Body of pancreas (tissue), 4 donors: ENCODE data around the gene UPK3A. TPM values are rescaled to one million over a fixed set of nuclear protein-coding genes. Genes with fewer than 3 reads are reported as not detected.
A peak's percentile ranks its signal among the peaks of the same experiment; 100 is the strongest.

ENCODE experiments used
- ATAC-seq: fragments of 150-250 bp; one replicate; pipeline ENCODE4 v1.9.1; 2016
- DNase-seq, 4 donors: peaks; one replicate each; pipeline ENCODE4 v3.0.0-alpha.2; 2019
- H3K27ac ChIP-seq, 4 donors: fragments of 200-600 bp; sonication (generic); 1 replicate in 3 of 4; 2 replicates in 1 of 4; pipeline versions ENCODE4 v1.5.1 to v1.6.1; 2016 to 2019; ENCODE audit warnings: mild to moderate bottlenecking in 1 of 4, mixed read lengths in 1 of 4, moderate library complexity in 1 of 4
- H3K27me3 ChIP-seq, 2 donors: fragments of 200-600 bp; sonication (generic); one replicate each; pipeline ENCODE4 v1.6.0; 2016; ENCODE audit warnings: mild to moderate bottlenecking in 1 of 2
- H3K36me3 ChIP-seq, 2 donors: fragments of 200-600 bp; sonication (generic); replicated peaks in 1 of 2; 2 replicates each; pipeline ENCODE4 v1.5.1; 2016; ENCODE audit warnings: low read depth in 2 of 2; ENCODE audit not compliant: insufficient read depth in 1 of 2
- H3K4me1 ChIP-seq: fragments of 200-600 bp; sonication (generic); one replicate; pipeline ENCODE4 v1.6.0; 2016
- H3K4me3 ChIP-seq, 2 donors: fragments of 200-600 bp; sonication (generic); 1 replicate in 1 of 2; 2 replicates in 1 of 2; pipeline ENCODE4 v1.5.1; 2016 to 2019
- H3K9me3 ChIP-seq, 3 donors: fragments of 200-600 bp; sonication (generic); 1 replicate in 2 of 3; 2 replicates in 1 of 3; pipeline ENCODE4 v1.5.1; 2016
- POLR2A ChIP-seq, 3 donors: fragments of 450-650 bp; IDR thresholded peaks; one replicate each; pipeline ENCODE4 v1.6.1; 2016; ENCODE audit warnings: antibody characterized with exemption in 3 of 3, mild to moderate bottlenecking in 2 of 3
- WGBS, 2 donors: methylation state at CpG; one replicate each; pipeline ENCODE4 v1.1.5; 2017; 5-methylcytosine and 5-hydroxymethylcytosine counted together
- intact Hi-C: fragments of 100-400 bp; cut with DNase I; formaldehyde crosslinking; loops from one replicate; pipeline ENCODE4 v1.15.1; 2023
- total RNA-seq, 2 donors: library from RNA; depleted of rRNA; stranded (reverse); fragments of >200 nt; gene quantifications; one replicate each; pipeline ENCODE4 v1.1.0, GENCODE V29; 2016
- TF ChIP-seq, protein P1 (sequence below), 7 experiments: fragments of 450-650 bp in 4 of 7; fragments of 200-600 bp in 3 of 7; sonication (generic) in 3 of 7; IDR thresholded peaks; one replicate each; pipeline ENCODE4 v1.5.1; 2016 to 2019; ENCODE audit warnings: antibody characterized with exemption in 7 of 7

The UPK3A gene
- total RNA-seq, 2 donors from 2014 or later = not detected

DNA sequence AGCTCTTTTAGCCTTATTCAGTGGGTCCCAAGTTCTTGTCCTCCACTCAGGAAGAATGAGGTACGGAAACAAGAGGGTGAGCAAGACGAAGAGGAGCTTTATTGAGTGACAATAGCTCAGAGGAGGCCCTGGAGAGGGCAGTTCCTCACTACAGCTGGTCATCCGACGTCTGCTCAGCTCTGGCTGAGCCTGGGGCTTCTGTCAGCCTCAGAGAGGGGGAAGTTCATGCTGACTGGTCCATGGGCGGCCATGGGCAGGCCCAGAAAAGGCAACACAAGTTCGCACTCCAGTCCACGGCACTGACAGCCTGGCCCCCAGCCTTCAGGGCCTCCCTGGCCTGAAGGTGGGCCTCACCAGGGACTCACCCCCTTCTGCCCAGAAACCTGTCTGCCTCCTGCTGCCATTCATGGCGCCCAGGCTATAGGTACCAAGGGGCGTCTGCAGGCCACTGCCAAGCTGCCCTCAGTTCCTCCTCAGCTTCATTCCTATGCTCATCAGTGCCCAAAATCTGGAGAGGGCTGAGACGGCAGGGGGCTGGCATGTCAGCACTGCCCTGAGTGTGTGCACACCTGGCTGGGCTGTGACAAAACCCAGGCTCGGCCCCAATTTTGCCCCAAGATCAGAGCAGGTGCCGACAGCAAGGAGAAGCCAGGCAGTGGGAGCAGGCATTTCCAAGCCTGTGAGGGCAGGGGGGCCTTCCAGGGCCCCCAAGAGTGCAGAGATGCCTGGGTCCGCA is 22.4 kb upstream of the UPK3A start:
- intact Hi-C loops = no loop called here
- 75 to 80% methylated on average over 10 to 12 of the region's 13 CpGs for WGBS, 2 donors
- TF ChIP-seq, protein P1, sequence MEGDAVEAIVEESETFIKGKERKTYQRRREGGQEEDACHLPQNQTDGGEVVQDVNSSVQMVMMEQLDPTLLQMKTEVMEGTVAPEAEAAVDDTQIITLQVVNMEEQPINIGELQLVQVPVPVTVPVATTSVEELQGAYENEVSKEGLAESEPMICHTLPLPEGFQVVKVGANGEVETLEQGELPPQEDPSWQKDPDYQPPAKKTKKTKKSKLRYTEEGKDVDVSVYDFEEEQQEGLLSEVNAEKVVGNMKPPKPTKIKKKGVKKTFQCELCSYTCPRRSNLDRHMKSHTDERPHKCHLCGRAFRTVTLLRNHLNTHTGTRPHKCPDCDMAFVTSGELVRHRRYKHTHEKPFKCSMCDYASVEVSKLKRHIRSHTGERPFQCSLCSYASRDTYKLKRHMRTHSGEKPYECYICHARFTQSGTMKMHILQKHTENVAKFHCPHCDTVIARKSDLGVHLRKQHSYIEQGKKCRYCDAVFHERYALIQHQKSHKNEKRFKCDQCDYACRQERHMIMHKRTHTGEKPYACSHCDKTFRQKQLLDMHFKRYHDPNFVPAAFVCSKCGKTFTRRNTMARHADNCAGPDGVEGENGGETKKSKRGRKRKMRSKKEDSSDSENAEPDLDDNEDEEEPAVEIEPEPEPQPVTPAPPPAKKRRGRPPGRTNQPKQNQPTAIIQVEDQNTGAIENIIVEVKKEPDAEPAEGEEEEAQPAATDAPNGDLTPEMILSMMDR (IDR thresholded peaks at IDR 0.05) = no peak
- no peak for TF ChIP-seq POLR2A (IDR thresholded peaks at IDR 0.05)
- Histone ChIP-seq H3K4me3 (no peak overlapping the region), H3K27me3 (no peaks in the 10 kb centered on the region), H3K36me3 (no peaks in the 10 kb centered on the region), H3K9me3 (no peaks in the 10 kb centered on the region), H3K27ac (no peak overlapping the region), H3K4me1 (peaks cover 3% of the 10 kb centered on the region)
- DNase-seq (peak in 1 of 4 donors; percentile 37), ATAC-seq (no peak)

DNA sequence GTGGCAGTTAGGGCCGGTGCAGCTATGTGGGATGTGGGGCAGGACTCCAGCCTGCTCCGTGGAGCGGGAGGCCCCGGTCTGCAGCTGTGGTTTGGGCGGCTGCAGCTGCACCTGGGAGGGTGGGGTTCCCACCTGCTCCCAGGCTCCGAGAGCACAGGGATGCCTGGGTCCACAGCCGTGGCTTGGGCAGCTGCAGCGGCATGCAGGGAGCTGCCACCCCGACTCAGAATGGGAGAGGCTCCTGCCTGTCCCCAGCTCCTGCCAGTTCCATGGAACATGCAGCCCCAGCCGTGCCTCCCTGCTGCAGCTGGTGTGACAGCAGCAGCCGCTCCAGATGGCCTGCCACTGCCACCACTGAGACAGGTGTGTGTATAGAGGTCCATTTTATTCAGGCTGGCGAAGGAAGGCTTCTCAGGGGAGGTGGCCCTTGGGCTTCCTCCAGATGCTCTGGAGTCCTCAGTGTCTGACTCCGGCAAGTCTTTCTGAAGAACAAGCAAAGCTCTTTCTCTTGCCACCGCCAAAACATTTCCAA is 21.8 kb upstream of the UPK3A start:
- Histone ChIP-seq H3K27me3 (no peaks in the 10 kb centered on the region), H3K36me3 (no peaks in the 10 kb centered on the region), H3K27ac (no peak overlapping the region), H3K4me1 (peaks cover 3% of the 10 kb centered on the region), H3K9me3 (no peaks in the 10 kb centered on the region), H3K4me3 (no peak overlapping the region)
- WGBS, 2 donors = 74 to 83% methylated on average over 3 to 14 of the region's 14 CpGs
- ATAC-seq = no peak
- TF ChIP-seq, protein P1 (IDR thresholded peaks at IDR 0.05) = no peak
- no peak for TF ChIP-seq POLR2A (IDR thresholded peaks at IDR 0.05)
- intact Hi-C loops = no loop called here
- DNase-seq = no peak

DNA sequence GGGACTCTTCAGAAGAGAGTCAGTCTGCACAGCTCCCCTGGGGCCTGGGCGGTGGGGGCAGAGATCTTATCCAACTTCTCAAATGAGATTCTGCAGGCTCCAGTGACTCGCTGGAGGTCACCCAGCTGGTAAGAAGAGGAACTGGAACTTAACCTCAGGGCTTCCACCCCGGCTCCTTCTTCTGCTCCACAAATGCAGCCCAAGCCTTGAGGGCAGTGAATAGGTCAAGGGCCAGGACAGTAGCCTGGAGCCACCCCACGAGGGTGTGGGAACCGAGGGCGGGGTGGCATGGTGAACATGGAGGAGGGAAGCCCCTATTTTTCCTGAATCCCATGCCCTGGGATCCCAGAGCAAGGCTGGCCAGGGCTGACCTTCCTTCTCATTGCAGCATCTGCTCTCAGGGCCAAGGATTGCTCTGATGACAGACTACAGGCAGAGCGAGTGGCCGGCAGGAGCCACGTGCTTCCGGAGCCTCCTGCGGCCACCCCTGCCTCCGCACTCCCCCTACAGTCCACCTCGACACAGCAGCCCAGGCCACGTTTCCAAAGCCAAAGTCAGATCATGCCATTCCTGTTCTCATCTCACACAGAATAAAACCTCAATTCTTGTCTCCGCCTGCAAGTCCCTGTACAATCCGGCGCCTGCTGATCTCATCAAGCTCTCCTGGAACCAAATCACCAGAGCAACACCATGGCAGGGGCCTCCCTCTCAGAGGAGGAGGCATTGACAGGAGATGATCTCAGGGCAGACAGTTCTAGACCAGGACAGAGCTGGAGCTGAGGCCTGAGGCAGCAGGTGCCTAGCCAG is 21.1 kb upstream of the UPK3A start:
- no peaks in the 10 kb centered on the region for H3K27me3 ChIP-seq
- no peaks in the 10 kb centered on the region for H3K9me3 ChIP-seq
- peak overlapping the region in 1 of 4 donors; percentile 36 for H3K27ac ChIP-seq
- peak; percentile 93 for ATAC-seq
- intact Hi-C loops = no loop called here
- peaks cover 4% of the 10 kb centered on the region for H3K4me1 ChIP-seq
- DNase-seq = peak; percentile 72 to 88 (median 85)
- peak in 1 of 3 donors; percentile 2 for TF ChIP-seq POLR2A (IDR thresholded peaks at IDR 0.05)
- TF ChIP-seq, protein P1 (IDR thresholded peaks at IDR 0.05) = peak; percentile 52 to 92 (median 83)
- H3K4me3 ChIP-seq = no peak overlapping the region
- H3K36me3 ChIP-seq = no peaks in the 10 kb centered on the region
- 28 to 30% methylated on average over 13 to 17 of the region's 17 CpGs for WGBS, 2 donors

DNA sequence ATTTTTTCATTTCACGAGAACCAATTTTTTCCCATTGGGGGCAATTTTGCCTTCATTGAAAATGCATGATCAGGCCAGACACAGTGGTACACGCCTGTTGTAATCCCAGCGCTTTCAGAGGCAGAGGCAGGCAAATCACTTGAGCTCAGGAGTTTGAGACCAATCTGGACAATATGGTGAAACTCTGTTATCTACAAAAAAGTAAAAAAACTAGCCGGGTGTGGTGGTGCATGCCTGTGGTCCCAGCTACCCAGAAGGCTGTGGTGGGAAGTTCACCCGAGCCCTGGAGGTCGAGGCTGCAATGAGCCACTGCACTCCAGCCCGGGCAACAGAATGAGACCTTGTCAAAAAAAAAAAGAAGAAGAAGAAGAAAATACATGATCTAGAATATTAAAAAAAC is 19.2 kb upstream of the UPK3A start:
- H3K4me1 ChIP-seq = peaks cover 11% of the 10 kb centered on the region
- intact Hi-C loops = no loop called here
- H3K36me3 ChIP-seq = no peaks in the 10 kb centered on the region
- H3K27ac ChIP-seq = no peak overlapping the region
- ATAC-seq (no peak), DNase-seq (no peak)
- no peaks in the 10 kb centered on the region for H3K27me3 ChIP-seq
- H3K9me3 ChIP-seq = no peaks in the 10 kb centered on the region
- TF ChIP-seq, protein P1 (IDR thresholded peaks at IDR 0.05) = no peak
- no peak for TF ChIP-seq POLR2A (IDR thresholded peaks at IDR 0.05)
- no peak overlapping the region for H3K4me3 ChIP-seq
- 70% methylated on average over 7 of the region's 7 CpGs for WGBS, 2 donors
